Measurements from ENCODE around the gene SMG1.

Gene SMG1

GRCh38 chr16:18855196-18855595 lies 71.0 kb downstream of the SMG1 start:
- FAIRE-seq (no peak), DNase-seq (ENCODE audit: insufficient read length, low spot score) (no peak)
- no peak for TF ChIP-seq CTCF (IDR thresholded peaks at IDR 0.05; ENCODE audit: insufficient read depth, missing control alignments)

GRCh38 chr16:18853694-18854093 lies 72.5 kb downstream of the SMG1 start:
- no peak for TF ChIP-seq CTCF (IDR thresholded peaks at IDR 0.05; ENCODE audit: insufficient read depth, missing control alignments)
- FAIRE-seq (no peak), DNase-seq (ENCODE audit: insufficient read length, low spot score) (no peak)

DNA sequence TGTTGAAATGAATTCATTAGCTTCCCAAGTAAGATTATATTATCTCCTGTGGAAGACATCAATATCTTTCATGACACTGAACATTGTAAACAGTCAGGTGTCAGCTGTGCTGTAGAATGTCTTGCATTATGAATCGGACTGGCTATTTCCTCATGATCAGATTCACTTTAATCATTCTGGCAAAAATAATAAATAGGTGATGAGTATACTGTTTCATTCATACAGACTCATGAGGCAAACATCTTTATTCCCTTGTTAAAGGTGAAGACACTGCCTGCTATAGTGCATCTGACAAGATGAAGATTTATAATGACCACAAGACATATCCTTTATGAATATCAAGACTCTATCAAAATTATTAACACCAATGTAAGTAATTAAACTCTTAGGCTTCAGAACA lies 73.6 kb downstream of the SMG1 start:
- DNase-seq (ENCODE audit: insufficient read length, low spot score) (no peak), FAIRE-seq (no peak)
- TF ChIP-seq CTCF (IDR thresholded peaks at IDR 0.05; ENCODE audit: insufficient read depth, missing control alignments): no peak

GRCh38 chr16:18846416-18846815 lies 79.8 kb downstream of the SMG1 start:
- no peak for TF ChIP-seq CTCF (IDR thresholded peaks at IDR 0.05; ENCODE audit: insufficient read depth, missing control alignments)
- no peak for DNase-seq (ENCODE audit: insufficient read length, low spot score)
- no peak for FAIRE-seq

DNA sequence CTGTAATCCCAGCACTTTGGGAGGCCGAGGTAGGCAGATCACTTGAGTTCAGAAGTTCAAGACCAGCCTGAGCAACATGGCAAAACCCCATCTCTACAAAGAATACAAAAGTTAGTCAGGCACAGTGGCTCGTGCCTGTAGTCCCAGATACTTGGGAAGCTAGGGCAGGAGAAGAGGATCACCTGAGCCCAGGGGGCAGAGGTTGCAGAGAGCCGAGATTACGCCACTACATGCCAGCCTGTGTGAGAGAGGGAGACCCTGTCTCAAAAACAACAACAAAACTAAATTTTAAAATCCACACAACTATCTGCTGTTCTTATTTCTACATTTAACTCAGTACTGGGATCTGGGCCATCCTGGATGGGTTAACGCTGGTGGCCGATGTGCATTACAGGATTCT lies 83.6 kb downstream of the SMG1 start:
- FAIRE-seq (no peak), DNase-seq (ENCODE audit: insufficient read length, low spot score) (no peak)
- TF ChIP-seq CTCF (IDR thresholded peaks at IDR 0.05; ENCODE audit: insufficient read depth, missing control alignments): no peak

- DNase-seq (ENCODE audit: insufficient read length, low spot score) (no peak), FAIRE-seq (no peak)
- no peak for TF ChIP-seq CTCF (IDR thresholded peaks at IDR 0.05; ENCODE audit: insufficient read depth, missing control alignments)
Observed at GRCh38 chr16:18841833-18842525, 84.2 kb downstream of the SMG1 start.

DNA sequence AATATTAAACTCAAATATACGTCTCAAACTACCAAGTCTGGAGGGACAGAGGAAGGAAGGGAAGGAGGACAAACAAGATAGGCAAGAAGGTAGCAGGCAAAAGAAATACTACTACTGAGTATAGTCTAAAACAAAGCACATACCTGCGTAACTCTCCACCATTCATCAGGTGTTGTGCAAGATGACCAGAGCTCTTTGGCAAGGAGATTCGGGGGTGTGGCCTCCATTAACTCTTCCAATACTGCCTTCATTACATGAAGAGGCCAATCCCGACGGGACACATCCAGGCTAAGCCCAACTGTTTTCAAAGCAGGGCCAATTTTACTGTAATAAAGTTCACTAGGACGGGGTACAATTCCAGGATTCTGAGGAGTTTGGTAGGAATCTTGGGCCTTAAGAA lies 86.7 kb downstream of the SMG1 start:
- no peak for FAIRE-seq
- no peak for DNase-seq (ENCODE audit: insufficient read length, low spot score)
- TF ChIP-seq CTCF (IDR thresholded peaks at IDR 0.05; ENCODE audit: insufficient read depth, missing control alignments): no peak

Measured in D721Med (cell line).